A673 (cell line): ENCODE data around the gene STEAP1B. TPM values are rescaled to one million over a fixed set of nuclear protein-coding genes. Genes with fewer than 3 reads are reported as not detected.
"Not testable (repeated sequence)": the region's sequence is repeated elsewhere in the genome, so short reads cannot be mapped to it uniquely, and the experiment has no call there.

Source experiments
- BruUV-seq: library from RNA; stranded (reverse); fragments of 400-500 nt; replicated peaks from 2 replicates; lab custom pipeline; 2021; lab: Mats Ljungman, UMichigan
- CTCF ChIA-PET: fragments of 300-600 bp; sonication (Branson Sonifier 250); formaldehyde crosslinking; loops from one replicate; lab custom pipeline; 2022; ENCODE audit warnings: antibody characterized with exemption; lab: Charles Lee
- POLR2A ChIA-PET: fragments of 300-600 bp; sonication (Branson Sonifier 250); formaldehyde crosslinking; loops from one replicate; lab custom pipeline; 2022; ENCODE audit warnings: antibody characterized with exemption; ENCODE audit not compliant: low non-redundant PET; lab: Charles Lee
- DNase-seq: peaks from one replicate; pipeline ENCODE4 v3.0.0-alpha.2; 2015; ENCODE audit warnings: low spot score
- H3K27ac ChIP-seq: fragments of 200-600 bp; sonication (generic); 2 replicates; pipeline ENCODE4 v1.5.1; 2016; ENCODE audit warnings: mixed run types, low read depth, mild to moderate bottlenecking, mixed read lengths, antibody characterized with exemption, low read length; ENCODE audit not compliant: poor library complexity, severe bottlenecking
- H3K27me3 ChIP-seq: fragments of 200-600 bp; sonication (generic); replicated peaks from 2 replicates; pipeline ENCODE4 v1.6.1; 2017; ENCODE audit warnings: mixed run types, low read depth, mild to moderate bottlenecking, mixed read lengths, antibody characterized with exemption, low read length; ENCODE audit not compliant: insufficient read depth, poor library complexity
- H3K36me3 ChIP-seq: fragments of 200-600 bp; sonication (generic); 2 replicates; pipeline ENCODE4 v1.6.1; 2016; ENCODE audit warnings: mixed run types, mild to moderate bottlenecking, mixed read lengths, antibody characterized with exemption, low read length; ENCODE audit not compliant: insufficient read depth, poor library complexity, severe bottlenecking
- H3K4me1 ChIP-seq: fragments of 200-600 bp; sonication (generic); 2 replicates; pipeline ENCODE4 v1.6.1; 2017; ENCODE audit warnings: mixed run types, mild to moderate bottlenecking, mixed read lengths, antibody characterized with exemption, low read length; ENCODE audit not compliant: insufficient read depth, poor library complexity, severe bottlenecking
- H3K4me3 ChIP-seq: fragments of 200-600 bp; sonication (generic); 2 replicates; pipeline ENCODE4 v1.5.1; 2016; ENCODE audit warnings: low read depth, mixed run types, mild to moderate bottlenecking, mixed read lengths, low read length; ENCODE audit not compliant: poor library complexity, severe bottlenecking
- H3K9me3 ChIP-seq: fragments of 200-600 bp; sonication (generic); 2 replicates; pipeline ENCODE4 v1.6.1; 2016; ENCODE audit warnings: mixed run types, low read depth, mild to moderate bottlenecking, mixed read lengths, antibody characterized with exemption, low read length; ENCODE audit not compliant: poor library complexity, severe bottlenecking
- EZH2 ChIP-seq: fragments of 200-600 bp; sonication (generic); IDR thresholded peaks from 2 replicates; pipeline ENCODE4 v1.6.1; 2017; ENCODE audit warnings: borderline replicate concordance, low read depth, mild to moderate bottlenecking, mixed read lengths, antibody characterized with exemption, low read length; ENCODE audit not compliant: poor library complexity, severe bottlenecking
- intact Hi-C: fragments of 100-400 bp; cut with micrococcal nuclease; formaldehyde crosslinking; loops from one replicate; pipeline ENCODE4 v1.10.0; 2022; ENCODE audit not compliant: unreplicated experiment
- total RNA-seq: library from RNA; stranded (reverse); gene quantifications from 2 replicates; pipeline ENCODE4 v1.2.3, GENCODE V29; 2021
- TF ChIP-seq, protein P1 (sequence below): fragments of 300-800, 200-600 bp; sonication (generic); conservative IDR thresholded peaks from 2 replicates; pipeline ENCODE4 v1.5.1; 2017; ENCODE audit warnings: low read depth, mild to moderate bottlenecking, antibody characterized with exemption, low read length, moderate library complexity, mixed read lengths

STEAP1B gene
- total RNA-seq, 1 experiment from 2014 or later = 49.9 TPM

GRCh38 chr7:22501336-22501735 lies 1.3 kb upstream of the STEAP1B start:
- POLR2A ChIA-PET, H3K36me3 ChIP-seq, H3K9me3 ChIP-seq, H3K27ac ChIP-seq, BruUV-seq, H3K27me3 ChIP-seq, CTCF ChIA-PET: not testable (repeated sequence)
- Histone ChIP-seq H3K4me1 (peaks cover 16% of the 10 kb centered on the region), H3K4me3 (peak overlapping the region; percentile 34)
- peak; percentile 75 for DNase-seq
- intact Hi-C loops = loop anchor here (2.0 kb wide), 1 partner anchor 391 kb away; no protein-coding TSS in a partner anchor
- TF ChIP-seq, protein P1, sequence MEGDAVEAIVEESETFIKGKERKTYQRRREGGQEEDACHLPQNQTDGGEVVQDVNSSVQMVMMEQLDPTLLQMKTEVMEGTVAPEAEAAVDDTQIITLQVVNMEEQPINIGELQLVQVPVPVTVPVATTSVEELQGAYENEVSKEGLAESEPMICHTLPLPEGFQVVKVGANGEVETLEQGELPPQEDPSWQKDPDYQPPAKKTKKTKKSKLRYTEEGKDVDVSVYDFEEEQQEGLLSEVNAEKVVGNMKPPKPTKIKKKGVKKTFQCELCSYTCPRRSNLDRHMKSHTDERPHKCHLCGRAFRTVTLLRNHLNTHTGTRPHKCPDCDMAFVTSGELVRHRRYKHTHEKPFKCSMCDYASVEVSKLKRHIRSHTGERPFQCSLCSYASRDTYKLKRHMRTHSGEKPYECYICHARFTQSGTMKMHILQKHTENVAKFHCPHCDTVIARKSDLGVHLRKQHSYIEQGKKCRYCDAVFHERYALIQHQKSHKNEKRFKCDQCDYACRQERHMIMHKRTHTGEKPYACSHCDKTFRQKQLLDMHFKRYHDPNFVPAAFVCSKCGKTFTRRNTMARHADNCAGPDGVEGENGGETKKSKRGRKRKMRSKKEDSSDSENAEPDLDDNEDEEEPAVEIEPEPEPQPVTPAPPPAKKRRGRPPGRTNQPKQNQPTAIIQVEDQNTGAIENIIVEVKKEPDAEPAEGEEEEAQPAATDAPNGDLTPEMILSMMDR = peak; percentile 46

GRCh38 chr7:22499044-22499443 lies 944 bp downstream of the STEAP1B start:
- H3K27ac ChIP-seq = peak overlapping the region; percentile 87
- H3K4me3 ChIP-seq = peak overlapping the region; percentile 66
- H3K9me3 ChIP-seq = no peaks in the 10 kb centered on the region
- H3K27me3 ChIP-seq = no peaks in the 10 kb centered on the region
- TF ChIP-seq, protein P1 = no peak
- TF ChIP-seq EZH2 = no peak
- peaks cover 9% of the 10 kb centered on the region for H3K36me3 ChIP-seq
- intact Hi-C loops = no loop called here
- POLR2A ChIA-PET = no interaction called here
- CTCF ChIA-PET = no interaction called here
- H3K4me1 ChIP-seq = peaks cover 16% of the 10 kb centered on the region
- peak; percentile 39 for DNase-seq
- no TSS peak for BruUV-seq

GRCh38 chr7:22496912-22497311 lies 3.1 kb downstream of the STEAP1B start:
- H3K4me3 ChIP-seq, BruUV-seq, H3K27me3 ChIP-seq, CTCF ChIA-PET, H3K9me3 ChIP-seq, POLR2A ChIA-PET, DNase-seq, intact Hi-C loops: not testable (repeated sequence)
- H3K4me1 ChIP-seq = peaks cover 12% of the 10 kb centered on the region
- H3K36me3 ChIP-seq = peaks cover 12% of the 10 kb centered on the region
- H3K27ac ChIP-seq = peak overlapping the region; percentile 42

DNA sequence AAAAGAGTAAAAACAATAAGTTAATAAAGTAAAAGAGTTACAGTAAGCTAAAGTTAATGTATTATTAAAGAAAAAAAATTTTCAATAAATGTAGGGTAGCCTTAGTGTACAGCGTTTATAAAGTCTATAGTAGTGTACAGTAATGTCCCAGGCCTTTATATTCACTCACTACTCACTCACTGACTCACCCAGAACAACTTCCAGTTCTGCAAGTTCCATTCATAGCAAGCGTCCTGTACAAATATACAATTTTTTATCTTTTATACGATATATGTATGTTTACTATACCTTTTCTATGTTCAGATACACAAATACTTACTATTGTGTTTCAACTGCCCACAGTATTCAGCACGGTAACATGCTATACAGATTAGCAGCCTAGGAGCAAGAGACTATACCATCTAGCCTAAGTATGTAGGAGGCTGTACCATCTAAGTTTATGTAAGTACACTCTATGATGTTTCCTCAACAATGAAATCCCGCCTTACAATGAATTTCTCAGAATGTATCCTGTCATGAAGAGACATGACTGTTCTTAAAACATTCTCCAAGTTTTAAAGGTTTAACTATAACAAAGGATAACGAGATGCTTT lies 3.6 kb downstream of the STEAP1B start:
- DNase-seq, H3K4me1 ChIP-seq, H3K27ac ChIP-seq, H3K27me3 ChIP-seq, POLR2A ChIA-PET, CTCF ChIA-PET, intact Hi-C loops, H3K4me3 ChIP-seq, BruUV-seq, H3K9me3 ChIP-seq: not testable (repeated sequence)
- H3K36me3 ChIP-seq = peaks cover 16% of the 10 kb centered on the region

GRCh38 chr7:22493160-22493925 lies 6.6 kb downstream of the STEAP1B start:
- peaks cover 24% of the 10 kb centered on the region for H3K36me3 ChIP-seq
- CTCF ChIA-PET, DNase-seq, BruUV-seq, intact Hi-C loops, H3K27me3 ChIP-seq, H3K9me3 ChIP-seq, POLR2A ChIA-PET, H3K4me3 ChIP-seq, H3K27ac ChIP-seq, H3K4me1 ChIP-seq: not testable (repeated sequence)
